HCT116 (cell line): Measurements from ENCODE around the gene CWH43. TPM values are rescaled to one million over a fixed set of nuclear protein-coding genes. Genes with fewer than 3 reads are reported as not detected.

Experiments used
- ATAC-seq: fragments of 200-7000 bp; cut with Tn5 transposase; 2 replicates; pipeline ENCODE4 v1.9.1; 2020; ENCODE audit warnings: mild to moderate bottlenecking, moderate library complexity
- Bru-seq: library from RNA; stranded (reverse); fragments of 400-500 nt; gene quantifications from one replicate; lab custom pipeline; 2021; lab: Mats Ljungman, UMichigan
- BruChase-seq, 2 experiments: library from RNA; stranded (reverse); fragments of 400-500 nt; gene quantifications; one replicate each; lab custom pipeline; 2021; lab: Mats Ljungman, UMichigan
- BruUV-seq: library from RNA; stranded (reverse); fragments of 400-500 nt; replicated peaks from 2 replicates; lab custom pipeline; 2021; lab: Mats Ljungman, UMichigan
- CTCF ChIA-PET: fragments of 300-600 bp; sonication (Branson Sonifier 250); formaldehyde crosslinking; loops from one replicate; lab custom pipeline; 2021; ENCODE audit warnings: antibody characterized with exemption; lab: Charles Lee
- POLR2A ChIA-PET: fragments of 300-600, 350-600 bp; sonication (Branson Sonifier 250); formaldehyde crosslinking; loops from one replicate; lab custom pipeline; 2021; ENCODE audit warnings: antibody characterized with exemption; lab: Charles Lee
- RAD21 ChIA-PET, 2 experiments: fragments of 300-600 bp; sonication (Branson Sonifier 250); formaldehyde crosslinking; loops; one replicate each; lab custom pipeline; 2023; ENCODE audit warnings: low total read pairs in 2 of 2; ENCODE audit not compliant: uncharacterized antibody in 2 of 2, unreplicated experiment in 2 of 2, low non-redundant PET in 1 of 2; lab: Charles Lee
- DNase-seq: peaks from one replicate; pipeline ENCODE4 v3.0.0-alpha.2; 2010; ENCODE audit warnings: low read depth, low spot score
- H2AFZ ChIP-seq: fragments of 200-600 bp; shearing (Covaris generic), sonication (generic); 2 replicates; pipeline ENCODE4 v1.6.1; 2017; ENCODE audit warnings: low read depth, mixed run types, mixed read lengths, antibody characterized with exemption, low read length; ENCODE audit not compliant: poor library complexity, severe bottlenecking
- H3K27ac ChIP-seq: 2 replicates; pipeline ENCODE4 v1.5.1; 2012; ENCODE audit warnings: low read depth, low read length
- H3K27me3 ChIP-seq: fragments of 200-600 bp; sonication (generic); 2 replicates; pipeline ENCODE4 v1.6.1; 2016; ENCODE audit warnings: mixed run types, low read length, mixed read lengths; ENCODE audit not compliant: insufficient read depth
- H3K36me3 ChIP-seq, 2 experiments: fragments of 200-500 bp in 1 of 2; fragments of 200-600 bp in 1 of 2; sonication (Bioruptor generic) in 1 of 2; sonication (generic) in 1 of 2; 2 replicates each; pipeline versions ENCODE4 v1.5.1 to v1.6.1; 2014 to 2016; ENCODE audit warnings: low read length in 2 of 2, inconsistent platforms in 1 of 2, mixed read lengths in 1 of 2, mixed run types in 1 of 2; ENCODE audit not compliant: insufficient read depth in 2 of 2, control insufficient read depth in 1 of 2
- H3K4me1 ChIP-seq, 2 experiments: fragments of 200-600 bp in 1 of 2; sonication (generic) in 1 of 2; 2 replicates each; pipeline versions ENCODE4 v1.5.1 to v1.6.1; 2012 to 2017; ENCODE audit warnings: low read length in 2 of 2, inconsistent platforms in 1 of 2, mild to moderate bottlenecking in 1 of 2, mixed read lengths in 1 of 2, mixed run types in 1 of 2, moderate library complexity in 1 of 2; ENCODE audit not compliant: insufficient read depth in 2 of 2, control insufficient read depth in 1 of 2
- H3K4me2 ChIP-seq: fragments of 200-600 bp; sonication (generic); 2 replicates; pipeline ENCODE4 v1.6.1; 2017; ENCODE audit warnings: mixed run types, low read length, mixed read lengths
- H3K4me3 ChIP-seq, 2 experiments: fragments of 200-600 bp in 1 of 2; sonication (generic) in 1 of 2; replicated peaks in 1 of 2; 2 replicates each; pipeline ENCODE4 v1.5.1; 2011 to 2016; ENCODE audit warnings: low read length in 2 of 2, control low read depth in 1 of 2, low read depth in 1 of 2, mild to moderate bottlenecking in 1 of 2, mixed read lengths in 1 of 2, mixed run types in 1 of 2
- H3K79me2 ChIP-seq: fragments of 200-600 bp; sonication (generic); 2 replicates; pipeline ENCODE4 v1.6.1; 2017; ENCODE audit warnings: mild to moderate bottlenecking, mixed run types, low read length, moderate library complexity, mixed read lengths; ENCODE audit not compliant: insufficient read depth
- H3K9ac ChIP-seq: fragments of 200-600 bp; sonication (generic); 2 replicates; pipeline ENCODE4 v1.6.1; 2016; ENCODE audit warnings: low read length, mixed read lengths
- H3K9me2 ChIP-seq: fragments of 200-600 bp; sonication (generic), shearing (Covaris generic); 2 replicates; pipeline ENCODE4 v1.6.1; 2017; ENCODE audit warnings: mixed run types, mild to moderate bottlenecking, moderate library complexity; ENCODE audit not compliant: insufficient read depth
- H3K9me3 ChIP-seq, 2 experiments: fragments of 200-500 bp in 1 of 2; fragments of 200-600 bp in 1 of 2; sonication (Bioruptor generic) in 1 of 2; sonication (generic) in 1 of 2; 2 replicates each; pipeline ENCODE4 v1.6.1; 2014 to 2017; ENCODE audit warnings: low read length in 2 of 2, mixed read lengths in 2 of 2, inconsistent platforms in 1 of 2, low read depth in 1 of 2, mild to moderate bottlenecking in 1 of 2, mixed run types in 1 of 2, moderate library complexity in 1 of 2; ENCODE audit not compliant: control insufficient read depth in 1 of 2, insufficient read depth in 1 of 2
- H4K20me1 ChIP-seq: fragments of 200-600 bp; sonication (generic), shearing (Covaris generic); 2 replicates; pipeline ENCODE4 v1.6.1; 2017; ENCODE audit warnings: mixed run types, mild to moderate bottlenecking, moderate library complexity; ENCODE audit not compliant: insufficient read depth
- CBX3 ChIP-seq: IDR thresholded peaks from 2 replicates; pipeline ENCODE4 v1.6.1; 2012; ENCODE audit warnings: low read depth
- CEBPB ChIP-seq: IDR thresholded peaks from 2 replicates; pipeline ENCODE4 v1.6.1; 2012; ENCODE audit warnings: low read depth
- ELF1 ChIP-seq: IDR thresholded peaks from 2 replicates; pipeline ENCODE4 v1.6.1; 2012; ENCODE audit warnings: low read depth, borderline replicate concordance
- REST ChIP-seq: IDR thresholded peaks from 2 replicates; pipeline ENCODE4 v1.6.1; 2012; ENCODE audit warnings: low read depth
- SP1 ChIP-seq: IDR thresholded peaks from 2 replicates; pipeline ENCODE4 v1.6.1; 2012; ENCODE audit warnings: low read depth
- SRF ChIP-seq: IDR thresholded peaks from 2 replicates; pipeline ENCODE4 v1.6.1; 2012; ENCODE audit warnings: low read depth
- ZFX ChIP-seq: fragments of 450-650 bp; IDR thresholded peaks from 2 replicates; pipeline ENCODE4 v1.6.1; 2017
- ZNF274 ChIP-seq: fragments of 200-500 bp; sonication (Bioruptor generic); IDR thresholded peaks from 2 replicates; pipeline ENCODE4 v1.6.1; 2014; ENCODE audit warnings: mild to moderate bottlenecking, low read depth, low read length, inconsistent platforms
- intact Hi-C: fragments of 100-400 bp; cut with micrococcal nuclease; formaldehyde crosslinking; loops from 2 replicates; pipeline ENCODE4 v1.10.0; 2022
- long read RNA-seq: library from polyadenylated mRNA; unstranded; transcript quantifications from one replicate; pipeline ENCODE4 v2.0.0, GENCODE V29; 2021; ENCODE audit not compliant: unreplicated experiment
- polyA plus RNA-seq: library from polyadenylated mRNA; unstranded; fragments of >200 nt; gene quantifications from 2 replicates; pipeline ENCODE4 v1.2.1, GENCODE V29; 2012; ENCODE audit warnings: missing spikeins
- total RNA-seq: library from RNA; stranded (reverse); gene quantifications from one replicate; pipeline ENCODE4 v1.2.1, GENCODE V29; 2021; ENCODE audit not compliant: unreplicated experiment
- TF ChIP-seq, protein P1 (sequence below), 3 experiments: fragments of 200-600 bp in 1 of 3; sonication (generic) in 1 of 3; IDR thresholded peaks in 2 of 3; conservative IDR thresholded peaks in 1 of 3; 2 replicates each; pipeline ENCODE4 v1.5.1; 2012 to 2017; ENCODE audit warnings: low read depth in 2 of 3, low read length in 2 of 3, antibody characterized with exemption in 1 of 3, borderline replicate concordance in 1 of 3, control low read depth in 1 of 3, mild to moderate bottlenecking in 1 of 3, mixed read lengths in 1 of 3, mixed run types in 1 of 3, moderate library complexity in 1 of 3; ENCODE audit not compliant: insufficient read depth in 1 of 3
- TF ChIP-seq, protein P2 (sequence below): IDR thresholded peaks from 2 replicates; pipeline ENCODE4 v1.6.1; 2012

CWH43 gene
- total RNA-seq (not detected), Bru-seq, nascent RNA (percentile 1 among the genes with signal in this experiment), BruChase-seq, experiment 1, labeled RNA remaining after a 6-hour chase (not detected), BruChase-seq, experiment 2, labeled RNA remaining after a 2-hour chase (not detected)
- not detected in 2 replicates for polyA plus RNA-seq
- long read RNA-seq: 0 reads

- H3K4me2 ChIP-seq: no peak within 1 kb of the TSS
These were observed at the start of gene CWH43 for GRCh38 chr4:48985976-48986653. TSS of gene CWH43 (plus strand) at chr4:48986275. CDS start at chr4:48986430, 155 bp downstream.

More at GRCh38 chr4:48985976-48986653, at the start of gene CWH43:
- ATAC-seq: no peak
- H4K20me1 ChIP-seq: no peaks in the 10 kb centered on the region
- H2AFZ ChIP-seq: no peak within 1 kb of the TSS
- CTCF ChIA-PET: no interaction called here
- POLR2A ChIA-PET: no interaction called here
- DNase-seq: no peak
- H3K27me3 ChIP-seq: no peaks in the 10 kb centered on the region; the same call in 1 of the 2 replicates
- no TSS peak for BruUV-seq
- no peaks in the 10 kb centered on the region for H3K4me1 ChIP-seq
- H3K27ac ChIP-seq: no peak within 1 kb of the TSS
- no peaks in the 10 kb centered on the region for H3K79me2 ChIP-seq
- H3K4me3 ChIP-seq: no peak within 1 kb of the TSS
- no peaks in the 10 kb centered on the region for H3K9me3 ChIP-seq
- RAD21 ChIA-PET: no interaction called here
- no peaks in the 10 kb centered on the region for H3K9me2 ChIP-seq
- H3K36me3 ChIP-seq: no peaks in the 10 kb centered on the region
- intact Hi-C loops: no loop called here
- TF ChIP-seq ELF1: no peak
- no peak for TF ChIP-seq REST
- TF ChIP-seq, protein P1, sequence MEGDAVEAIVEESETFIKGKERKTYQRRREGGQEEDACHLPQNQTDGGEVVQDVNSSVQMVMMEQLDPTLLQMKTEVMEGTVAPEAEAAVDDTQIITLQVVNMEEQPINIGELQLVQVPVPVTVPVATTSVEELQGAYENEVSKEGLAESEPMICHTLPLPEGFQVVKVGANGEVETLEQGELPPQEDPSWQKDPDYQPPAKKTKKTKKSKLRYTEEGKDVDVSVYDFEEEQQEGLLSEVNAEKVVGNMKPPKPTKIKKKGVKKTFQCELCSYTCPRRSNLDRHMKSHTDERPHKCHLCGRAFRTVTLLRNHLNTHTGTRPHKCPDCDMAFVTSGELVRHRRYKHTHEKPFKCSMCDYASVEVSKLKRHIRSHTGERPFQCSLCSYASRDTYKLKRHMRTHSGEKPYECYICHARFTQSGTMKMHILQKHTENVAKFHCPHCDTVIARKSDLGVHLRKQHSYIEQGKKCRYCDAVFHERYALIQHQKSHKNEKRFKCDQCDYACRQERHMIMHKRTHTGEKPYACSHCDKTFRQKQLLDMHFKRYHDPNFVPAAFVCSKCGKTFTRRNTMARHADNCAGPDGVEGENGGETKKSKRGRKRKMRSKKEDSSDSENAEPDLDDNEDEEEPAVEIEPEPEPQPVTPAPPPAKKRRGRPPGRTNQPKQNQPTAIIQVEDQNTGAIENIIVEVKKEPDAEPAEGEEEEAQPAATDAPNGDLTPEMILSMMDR (IDR thresholded peaks at IDR 0.05 in 2 of 3, conservative IDR thresholded peaks at IDR 0.05 in 1 of 3; ENCODE audit: borderline replicate concordance in 1 of 3, insufficient read depth in 1 of 3, low read depth in 2 of 3, low read length in 2 of 3): no peak
- TF ChIP-seq ZFX: no peak
- TF ChIP-seq, protein P2, sequence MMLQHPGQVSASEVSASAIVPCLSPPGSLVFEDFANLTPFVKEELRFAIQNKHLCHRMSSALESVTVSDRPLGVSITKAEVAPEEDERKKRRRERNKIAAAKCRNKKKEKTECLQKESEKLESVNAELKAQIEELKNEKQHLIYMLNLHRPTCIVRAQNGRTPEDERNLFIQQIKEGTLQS: no peak
- no peak for TF ChIP-seq SP1
- no peak for TF ChIP-seq CEBPB
- TF ChIP-seq CBX3: no peak
- no peak for TF ChIP-seq SRF
- TF ChIP-seq ZNF274: no peak
- TF ChIP-seq, all 23 proteins: peak for 0
- H3K9ac ChIP-seq: no peak within 1 kb of the TSS
